Skin of body (tissue), 2 donors: ENCODE measurements around the gene ABTB2. TPM values are rescaled to one million over a fixed set of nuclear protein-coding genes. Genes with fewer than 3 reads are reported as not detected.
"Not testable (repeated sequence)": the region's sequence is repeated elsewhere in the genome, so short reads cannot be mapped to it uniquely, and the experiment has no call there.

ENCODE experiments used
- DNase-seq: peaks from one replicate; lab custom pipeline; 2025; lab: John Stamatoyannopoulos, UW
- total RNA-seq: library from RNA; depleted of rRNA; stranded (reverse); fragments of >200 nt; gene quantifications from one replicate; pipeline ENCODE4 v1.2.3, GENCODE V29; 2014

Gene ABTB2
- total RNA-seq: 5.7 TPM

GRCh38 chr11:34357701-34358257 is at the start of gene ABTB2:
Gene ABTB2 (minus strand): TSS chr11:34358010.
- peak; percentile 92 for DNase-seq

GRCh38 chr11:34407121-34407813 is 49.5 kb upstream of the ABTB2 start:
- DNase-seq: no peak

GRCh38 chr11:34406413-34406812 is 48.6 kb upstream of the ABTB2 start:
- DNase-seq: no peak

GRCh38 chr11:34405079-34405858 is 47.5 kb upstream of the ABTB2 start:
- DNase-seq: no peak

GRCh38 chr11:34404280-34404679 is 46.5 kb upstream of the ABTB2 start:
- DNase-seq: no peak

GRCh38 chr11:34403431-34403830 is 45.6 kb upstream of the ABTB2 start:
- no peak for DNase-seq

GRCh38 chr11:34397811-34398210 is 40.0 kb upstream of the ABTB2 start:
- DNase-seq: no peak

GRCh38 chr11:34397120-34397519 is 39.3 kb upstream of the ABTB2 start:
- no peak for DNase-seq

- no peak for DNase-seq
Observed at GRCh38 chr11:34395916-34396550, 38.2 kb upstream of the ABTB2 start.

- no peak for DNase-seq
Observed at GRCh38 chr11:34394771-34395300, 37.0 kb upstream of the ABTB2 start.

- DNase-seq: no peak
Observed at GRCh38 chr11:34387653-34388052, 29.8 kb upstream of the ABTB2 start.

- not testable (repeated sequence) for DNase-seq
Observed at GRCh38 chr11:34386356-34386755, 28.5 kb upstream of the ABTB2 start.

- DNase-seq: no peak
Observed at GRCh38 chr11:34382532-34383276, 24.9 kb upstream of the ABTB2 start.

- DNase-seq: no peak
Observed at GRCh38 chr11:34381775-34382174, 24.0 kb upstream of the ABTB2 start.

- DNase-seq: no peak
Observed at GRCh38 chr11:34380696-34381095, 22.9 kb upstream of the ABTB2 start.

GRCh38 chr11:34379539-34379938 is 21.7 kb upstream of the ABTB2 start:
- DNase-seq: no peak

- DNase-seq: no peak
Observed at GRCh38 chr11:34379079-34379478, 21.3 kb upstream of the ABTB2 start.

- DNase-seq: no peak
Observed at GRCh38 chr11:34373727-34374126, 15.9 kb upstream of the ABTB2 start.

- no peak for DNase-seq
Observed at GRCh38 chr11:34366522-34366921, 8.7 kb upstream of the ABTB2 start.

GRCh38 chr11:34364102-34364501 is 6.3 kb upstream of the ABTB2 start:
- DNase-seq: no peak
